Endodermal cell (in vitro differentiated cells): ENCODE data around the gene MMP1. TPM values are rescaled to one million over a fixed set of nuclear protein-coding genes. Genes with fewer than 3 reads are reported as not detected.

Experiments
- DNase-seq: peaks from one replicate; pipeline ENCODE4 v3.0.0-alpha.2; 2017
- H3K27ac ChIP-seq: 2 replicates; pipeline ENCODE4 v1.5.1; 2013; ENCODE audit warnings: mild to moderate bottlenecking, low read depth, low read length, moderate library complexity
- H3K27me3 ChIP-seq: 2 replicates; pipeline ENCODE4 v1.6.1; 2013; ENCODE audit warnings: mild to moderate bottlenecking, low read length, moderate library complexity; ENCODE audit not compliant: insufficient read depth, control insufficient read depth, poor library complexity, severe bottlenecking
- H3K36me3 ChIP-seq: 2 replicates; pipeline ENCODE4 v1.7.0; 2013; ENCODE audit warnings: mild to moderate bottlenecking, low read length, moderate library complexity; ENCODE audit not compliant: control insufficient read depth, insufficient read depth
- H3K4me1 ChIP-seq: one replicate; pipeline ENCODE4 v1.7.0; 2013; ENCODE audit warnings: low read length; ENCODE audit not compliant: control insufficient read depth, insufficient read depth
- H3K4me3 ChIP-seq: 2 replicates; pipeline ENCODE4 v1.5.1; 2013; ENCODE audit warnings: mild to moderate bottlenecking, low read length, moderate library complexity
- H3K9ac ChIP-seq: 2 replicates; pipeline ENCODE4 v1.6.1; 2013; ENCODE audit warnings: mild to moderate bottlenecking, low read length, moderate library complexity; ENCODE audit not compliant: poor library complexity, severe bottlenecking; ENCODE audit errors: extremely low read depth
- H3K9me3 ChIP-seq: 2 replicates; pipeline ENCODE4 v1.6.1; 2013; ENCODE audit warnings: mild to moderate bottlenecking, low read length, moderate library complexity; ENCODE audit not compliant: control insufficient read depth
- H3K27ac Mint-ChIP-seq: 2 replicates; pipeline ENCODE4 v1.8.0; 2020; ENCODE audit warnings: mixed read lengths
- H3K27me3 Mint-ChIP-seq: 2 replicates; pipeline ENCODE4 v1.8.0; 2021; ENCODE audit warnings: mild to moderate bottlenecking, mixed read lengths; ENCODE audit not compliant: insufficient read depth
- H3K36me3 Mint-ChIP-seq: 2 replicates; pipeline ENCODE4 v1.8.0; 2020; ENCODE audit warnings: low read depth, mixed read lengths
- H3K4me1 Mint-ChIP-seq: 2 replicates; pipeline ENCODE4 v1.8.0; 2020; ENCODE audit warnings: mixed read lengths
- H3K4me3 Mint-ChIP-seq: 2 replicates; pipeline ENCODE4 v1.8.0; 2020; ENCODE audit warnings: mild to moderate bottlenecking, moderate library complexity, mixed read lengths
- H3K9me3 Mint-ChIP-seq: 2 replicates; pipeline ENCODE4 v1.8.0; 2020; ENCODE audit warnings: mild to moderate bottlenecking, mixed read lengths
- WGBS, 2 experiments: methylation state at CpG; one replicate each; pipeline versions ENCODE4 v1.1.5 to v1.1.7; 2013; ENCODE audit warnings: missing lambda C conversion rate in 2 of 2, mixed read lengths in 1 of 2; ENCODE audit not compliant: insufficient coverage in 1 of 2, insufficient read length in 1 of 2; 5-methylcytosine and 5-hydroxymethylcytosine counted together
- total RNA-seq, 2 donors: library from RNA; stranded (reverse); fragmentation: NEBNext Ultra II Directional in 1 of 2; extraction: Animal tissue kit (Norgen Biotek cat#: 25700) in 1 of 2; gene quantifications; 2 replicates in 1 of 2; 3 replicates in 1 of 2; pipeline ENCODE4 v1.2.1, GENCODE V29; 2021
- TF ChIP-seq, protein P1 (sequence below): fragments of 200-600 bp; sonication (generic); conservative IDR thresholded peaks from 2 replicates; pipeline ENCODE4 v1.5.0; 2021; ENCODE audit warnings: antibody characterized with exemption, mild to moderate bottlenecking

MMP1 gene
- total RNA-seq, 2 donors from 2014 or later, result not detected

DNA sequence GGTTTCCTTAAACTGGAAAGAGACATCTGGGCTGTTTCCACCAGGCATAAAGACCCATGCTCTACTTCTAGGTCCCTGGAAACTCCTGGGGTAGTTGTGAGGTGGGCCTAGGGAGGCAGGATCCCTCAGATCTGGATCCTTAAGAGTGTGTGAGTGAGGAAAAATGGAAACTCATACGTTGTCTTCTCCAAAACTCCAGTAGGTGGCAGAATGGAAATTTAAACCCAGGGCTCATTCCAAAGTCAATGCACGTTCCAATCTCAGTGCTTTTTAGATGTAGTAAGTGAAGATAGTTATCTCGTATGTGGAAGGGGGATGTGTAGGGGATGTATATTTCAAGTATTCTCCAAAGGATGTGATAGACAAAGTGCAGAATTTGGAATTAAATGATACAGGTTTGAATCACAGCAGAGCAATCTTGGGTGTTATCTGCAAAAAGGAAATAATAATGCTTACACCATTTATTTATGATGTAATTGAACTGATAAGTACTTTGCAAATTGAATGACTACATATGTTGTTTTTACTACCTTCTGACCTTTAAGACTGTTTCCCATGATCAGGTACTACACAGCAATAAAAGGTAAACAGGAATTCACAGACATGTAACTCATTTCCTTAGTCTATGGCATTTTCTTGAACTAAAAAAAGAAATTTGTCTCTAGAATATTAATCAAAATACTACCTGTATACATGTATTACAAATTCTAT, 13.1 kb upstream of the MMP1 start:
- H3K4me3 ChIP-seq, result no peak overlapping the region
- H3K27ac Mint-ChIP-seq, result no peak overlapping the region
- no peak for DNase-seq
- no peak overlapping the region for H3K9ac ChIP-seq
- 47% methylated on average over 3 of the region's 3 CpGs for WGBS, 2 experiments
- H3K36me3 ChIP-seq, result no peaks in the 10 kb centered on the region
- H3K4me1 ChIP-seq, result no peaks in the 10 kb centered on the region
- TF ChIP-seq, protein P1, sequence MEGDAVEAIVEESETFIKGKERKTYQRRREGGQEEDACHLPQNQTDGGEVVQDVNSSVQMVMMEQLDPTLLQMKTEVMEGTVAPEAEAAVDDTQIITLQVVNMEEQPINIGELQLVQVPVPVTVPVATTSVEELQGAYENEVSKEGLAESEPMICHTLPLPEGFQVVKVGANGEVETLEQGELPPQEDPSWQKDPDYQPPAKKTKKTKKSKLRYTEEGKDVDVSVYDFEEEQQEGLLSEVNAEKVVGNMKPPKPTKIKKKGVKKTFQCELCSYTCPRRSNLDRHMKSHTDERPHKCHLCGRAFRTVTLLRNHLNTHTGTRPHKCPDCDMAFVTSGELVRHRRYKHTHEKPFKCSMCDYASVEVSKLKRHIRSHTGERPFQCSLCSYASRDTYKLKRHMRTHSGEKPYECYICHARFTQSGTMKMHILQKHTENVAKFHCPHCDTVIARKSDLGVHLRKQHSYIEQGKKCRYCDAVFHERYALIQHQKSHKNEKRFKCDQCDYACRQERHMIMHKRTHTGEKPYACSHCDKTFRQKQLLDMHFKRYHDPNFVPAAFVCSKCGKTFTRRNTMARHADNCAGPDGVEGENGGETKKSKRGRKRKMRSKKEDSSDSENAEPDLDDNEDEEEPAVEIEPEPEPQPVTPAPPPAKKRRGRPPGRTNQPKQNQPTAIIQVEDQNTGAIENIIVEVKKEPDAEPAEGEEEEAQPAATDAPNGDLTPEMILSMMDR, result peak; percentile 72
- H3K4me1 Mint-ChIP-seq, result peaks cover 5% of the 10 kb centered on the region
- no peak overlapping the region for H3K27ac ChIP-seq
- no peak overlapping the region for H3K4me3 Mint-ChIP-seq
- H3K9me3 ChIP-seq, result no peaks in the 10 kb centered on the region
- H3K36me3 Mint-ChIP-seq, result no peaks in the 10 kb centered on the region
- H3K9me3 Mint-ChIP-seq, result peaks cover 2% of the 10 kb centered on the region
- H3K27me3 Mint-ChIP-seq, result no peaks in the 10 kb centered on the region
- no peaks in the 10 kb centered on the region for H3K27me3 ChIP-seq

- Histone ChIP-seq H3K9me3 (no peaks in the 10 kb centered on the region), H3K9ac (no peak overlapping the region), H3K27ac (no peak overlapping the region), H3K27me3 (no peaks in the 10 kb centered on the region), H3K4me1 (no peaks in the 10 kb centered on the region), H3K36me3 (no peaks in the 10 kb centered on the region), H3K4me3 (no peak overlapping the region)
- WGBS, 2 experiments, result 91 to 95% methylated on average over 2 of the region's 2 CpGs
- TF ChIP-seq, protein P1, result no peak
- no peaks in the 10 kb centered on the region for H3K27me3 Mint-ChIP-seq
- no peak overlapping the region for H3K27ac Mint-ChIP-seq
- peaks cover 2% of the 10 kb centered on the region for H3K9me3 Mint-ChIP-seq
- DNase-seq, result no peak
- no peak overlapping the region for H3K4me3 Mint-ChIP-seq
- H3K36me3 Mint-ChIP-seq, result no peaks in the 10 kb centered on the region
- peaks cover 5% of the 10 kb centered on the region for H3K4me1 Mint-ChIP-seq
Measured at GRCh38 chr11:102809971-102810370, 12.0 kb upstream of the MMP1 start.

GRCh38 chr11:102807921-102808320, 10.0 kb upstream of the MMP1 start:
- Mint-ChIP-seq H3K9me3 (no peaks in the 10 kb centered on the region), H3K4me1 (peaks cover 5% of the 10 kb centered on the region), H3K36me3 (no peaks in the 10 kb centered on the region), H3K4me3 (peak overlapping the region; percentile 42), H3K27ac (no peak overlapping the region), H3K27me3 (no peaks in the 10 kb centered on the region)
- Histone ChIP-seq H3K9me3 (no peaks in the 10 kb centered on the region), H3K27ac (no peak overlapping the region), H3K4me1 (no peaks in the 10 kb centered on the region), H3K9ac (no peak overlapping the region), H3K27me3 (no peaks in the 10 kb centered on the region), H3K4me3 (no peak overlapping the region), H3K36me3 (no peaks in the 10 kb centered on the region)
- TF ChIP-seq, protein P1, result peak; percentile 78
- peak; percentile 93 for DNase-seq
- WGBS, 2 experiments, result 61 to 81% methylated on average over 13 to 19 of the region's 19 CpGs
